ENCODE results near the gene MTA2. TPM values are rescaled to one million over a fixed set of nuclear protein-coding genes. Genes with fewer than 3 reads are reported as not detected.
"Not testable (repeated sequence)": the region's sequence is repeated elsewhere in the genome, so short reads cannot be mapped to it uniquely, and the experiment has no call there.

The MTA2 gene
- total RNA-seq, 2 donors from 2014 or later: 26.2 to 29.3 TPM

DNA sequence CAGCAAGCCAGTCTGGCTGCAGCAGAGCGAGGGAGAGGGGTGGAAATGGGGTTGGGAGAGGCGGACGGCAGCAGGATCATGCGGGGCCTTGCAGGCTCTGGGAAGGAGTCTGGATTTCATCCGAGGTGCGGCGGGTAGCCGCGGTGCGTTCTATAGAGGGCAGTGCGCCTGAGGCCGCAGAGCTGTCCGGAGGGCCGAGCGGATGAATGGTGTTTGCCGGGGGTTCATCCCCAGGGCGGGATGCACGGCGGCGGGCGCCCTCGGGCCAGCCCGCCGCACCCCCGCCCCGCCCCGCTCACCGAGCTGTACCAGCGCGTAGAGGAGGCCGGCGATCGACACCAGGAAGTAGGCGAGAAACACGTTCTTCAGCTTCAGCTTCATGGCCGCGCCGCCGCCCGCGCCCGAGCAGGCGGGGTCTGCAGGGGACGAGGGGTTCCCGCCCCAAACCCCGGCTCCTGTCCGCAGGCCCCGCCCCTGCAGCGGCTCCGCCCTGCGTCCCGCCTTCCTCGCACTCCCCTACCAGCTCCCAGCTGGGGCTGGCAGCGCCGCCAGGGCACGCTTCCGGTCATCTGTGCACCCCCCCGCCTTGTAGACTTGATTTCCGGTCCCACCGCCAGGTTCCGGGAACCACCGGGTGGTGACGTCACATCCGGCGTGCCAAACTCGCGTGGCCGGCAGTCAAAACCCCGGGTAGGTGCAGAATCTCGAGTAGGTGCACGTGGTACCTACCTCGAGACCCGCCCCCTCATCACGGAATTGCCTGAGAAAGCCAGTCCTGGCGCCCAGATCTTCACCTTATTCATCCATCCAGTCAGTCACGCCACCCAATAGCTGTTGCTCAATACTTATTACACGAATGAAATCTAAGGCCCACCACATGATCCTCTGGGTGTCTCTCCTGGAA lies 20.2 kb upstream of the MTA2 start, which contains the start of gene B3GAT3:
Gene B3GAT3 (minus strand): TSS at position 420 of the 904 bp plus-strand sequence. CDS start 39 bp downstream, at position 381.
- H3K27ac ChIP-seq: peak within 1 kb of the TSS; percentile 40 to 86 (median 80)
- peak; percentile 99 for DNase-seq
- intact Hi-C loops (cut with DNase I): no loop called here
- TF ChIP-seq, protein P1, sequence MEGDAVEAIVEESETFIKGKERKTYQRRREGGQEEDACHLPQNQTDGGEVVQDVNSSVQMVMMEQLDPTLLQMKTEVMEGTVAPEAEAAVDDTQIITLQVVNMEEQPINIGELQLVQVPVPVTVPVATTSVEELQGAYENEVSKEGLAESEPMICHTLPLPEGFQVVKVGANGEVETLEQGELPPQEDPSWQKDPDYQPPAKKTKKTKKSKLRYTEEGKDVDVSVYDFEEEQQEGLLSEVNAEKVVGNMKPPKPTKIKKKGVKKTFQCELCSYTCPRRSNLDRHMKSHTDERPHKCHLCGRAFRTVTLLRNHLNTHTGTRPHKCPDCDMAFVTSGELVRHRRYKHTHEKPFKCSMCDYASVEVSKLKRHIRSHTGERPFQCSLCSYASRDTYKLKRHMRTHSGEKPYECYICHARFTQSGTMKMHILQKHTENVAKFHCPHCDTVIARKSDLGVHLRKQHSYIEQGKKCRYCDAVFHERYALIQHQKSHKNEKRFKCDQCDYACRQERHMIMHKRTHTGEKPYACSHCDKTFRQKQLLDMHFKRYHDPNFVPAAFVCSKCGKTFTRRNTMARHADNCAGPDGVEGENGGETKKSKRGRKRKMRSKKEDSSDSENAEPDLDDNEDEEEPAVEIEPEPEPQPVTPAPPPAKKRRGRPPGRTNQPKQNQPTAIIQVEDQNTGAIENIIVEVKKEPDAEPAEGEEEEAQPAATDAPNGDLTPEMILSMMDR (IDR thresholded peaks at IDR 0.05): peak in 4 of 7 experiments; percentile 37 to 54 (median 52)
- TF ChIP-seq POLR2A (IDR thresholded peaks at IDR 0.05): peak; percentile 58 to 82 (median 72)
- no peaks in the 10 kb centered on the region for H3K27me3 ChIP-seq
- H3K4me1 ChIP-seq: peaks cover 19% of the 10 kb centered on the region
- WGBS, 2 donors: 0 to 1% methylated on average over 6 to 69 of the region's 77 CpGs
- H3K36me3 ChIP-seq (replicated peaks in 1 of 2; ENCODE audit: insufficient read depth in 1 of 2, low read depth in 2 of 2): peaks cover 15 to 23% of the 10 kb centered on the region in 2 donors
- peak within 1 kb of the TSS; percentile 54 to 64 for H3K4me3 ChIP-seq
- H3K9me3 ChIP-seq: no peaks in the 10 kb centered on the region
- peak; percentile 99 for ATAC-seq

DNA sequence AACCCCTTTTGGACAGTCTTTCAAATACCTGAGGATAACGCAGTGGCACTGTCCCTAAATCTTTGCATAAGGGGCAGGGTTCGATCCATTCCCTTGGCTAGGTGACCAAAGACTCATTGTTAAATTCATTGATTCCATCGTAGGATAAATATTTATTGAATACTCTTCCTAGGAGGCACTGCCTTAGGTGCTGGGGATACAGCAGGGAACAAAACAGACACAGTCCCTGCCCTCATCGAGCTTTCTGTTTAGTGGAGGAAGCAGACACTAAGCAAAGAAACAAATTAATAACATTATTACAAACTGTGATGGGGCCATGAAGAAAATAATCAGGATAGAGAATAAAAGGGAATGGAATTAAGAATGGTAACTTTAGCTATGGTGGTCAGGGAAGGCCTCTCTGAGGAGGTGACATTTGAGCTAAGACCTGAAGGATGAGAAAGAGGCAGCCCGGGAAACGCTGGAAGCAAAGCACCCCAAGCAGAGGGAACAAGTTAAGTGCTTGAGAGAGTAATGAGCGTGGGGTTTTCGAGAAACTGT lies 19.4 kb upstream of the MTA2 start:
- intact Hi-C loops (cut with DNase I): no loop called here
- H3K27ac ChIP-seq: peak overlapping the region; percentile 40 to 86 (median 80)
- peak overlapping the region; percentile 54 to 64 for H3K4me3 ChIP-seq
- no peaks in the 10 kb centered on the region for H3K27me3 ChIP-seq
- peaks cover 19% of the 10 kb centered on the region for H3K4me1 ChIP-seq
- peaks cover 9 to 15% of the 10 kb centered on the region in 2 donors for H3K36me3 ChIP-seq (replicated peaks in 1 of 2; ENCODE audit: insufficient read depth in 1 of 2, low read depth in 2 of 2)
- ATAC-seq (no peak), DNase-seq (no peak)
- WGBS, 2 donors: 16 to 25% methylated on average over 8 of the region's 8 CpGs
- TF ChIP-seq, protein P1 (IDR thresholded peaks at IDR 0.05): no peak
- no peak for TF ChIP-seq POLR2A (IDR thresholded peaks at IDR 0.05)
- H3K9me3 ChIP-seq: no peaks in the 10 kb centered on the region

DNA sequence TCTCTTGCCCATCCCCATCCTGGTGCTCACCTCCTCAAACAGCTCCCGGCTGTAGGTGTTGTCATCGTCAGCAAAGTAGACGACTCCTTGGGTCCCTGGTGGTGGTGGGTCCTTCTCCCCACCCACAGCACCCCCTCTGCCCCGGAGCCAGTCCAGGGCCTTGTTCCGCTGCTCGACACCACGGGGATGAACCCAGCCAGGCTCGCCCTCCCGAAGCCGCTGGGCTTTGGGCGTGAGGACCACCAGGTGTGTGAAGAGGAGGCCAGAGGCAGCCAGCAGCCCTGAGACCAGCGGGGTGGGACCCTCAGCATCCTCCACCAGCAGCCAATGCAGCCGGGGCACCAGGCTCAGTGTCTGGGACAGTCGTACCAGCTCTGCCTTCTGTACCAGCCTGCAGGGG lies 15.3 kb upstream of the MTA2 start:
- H3K27ac ChIP-seq; ATAC-seq; H3K27me3 ChIP-seq; H3K9me3 ChIP-seq; H3K36me3 ChIP-seq (replicated peaks in 1 of 2; ENCODE audit: insufficient read depth in 1 of 2, low read depth in 2 of 2); intact Hi-C loops (cut with DNase I); DNase-seq; H3K4me3 ChIP-seq: not testable (repeated sequence)
- 95% methylated on average over 14 of the region's 14 CpGs; no CpG with 5 or more reads in 1 of the 2 donors for WGBS, 2 donors
- peaks cover 24% of the 10 kb centered on the region for H3K4me1 ChIP-seq

DNA sequence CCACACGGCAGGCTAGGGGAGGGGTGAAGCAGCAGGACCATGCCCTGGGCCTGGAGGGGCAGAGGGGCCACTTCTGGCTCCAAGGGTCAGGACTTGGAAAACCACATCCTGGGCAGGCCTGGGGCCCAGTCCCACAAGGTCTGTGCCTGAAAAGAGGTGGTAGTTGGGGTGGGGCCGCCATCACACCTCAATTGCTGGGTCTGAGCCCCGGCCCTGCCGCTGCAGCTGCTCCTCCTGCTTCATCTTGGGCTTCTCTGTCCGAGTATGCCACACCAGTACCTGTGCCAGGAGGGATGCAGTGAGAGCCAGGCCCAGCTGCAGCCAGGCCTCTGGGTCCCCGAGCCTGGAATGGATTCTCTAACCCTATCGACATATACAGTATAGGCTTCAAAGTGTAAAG lies 13.9 kb upstream of the MTA2 start:
- intact Hi-C loops (cut with DNase I): no loop called here
- Histone ChIP-seq H3K36me3 (replicated peaks in 1 of 2; ENCODE audit: insufficient read depth in 1 of 2, low read depth in 2 of 2) (peaks cover 0 to 3% of the 10 kb centered on the region in 2 donors), H3K4me3 (no peak overlapping the region), H3K9me3 (no peaks in the 10 kb centered on the region), H3K27me3 (no peaks in the 10 kb centered on the region), H3K27ac (no peak overlapping the region), H3K4me1 (peaks cover 26% of the 10 kb centered on the region)
- TF ChIP-seq, protein P1 (IDR thresholded peaks at IDR 0.05): no peak
- no peak for TF ChIP-seq POLR2A (IDR thresholded peaks at IDR 0.05)
- ATAC-seq (no peak), DNase-seq (no peak)
- 73 to 89% methylated on average over 3 to 7 of the region's 7 CpGs for WGBS, 2 donors

DNA sequence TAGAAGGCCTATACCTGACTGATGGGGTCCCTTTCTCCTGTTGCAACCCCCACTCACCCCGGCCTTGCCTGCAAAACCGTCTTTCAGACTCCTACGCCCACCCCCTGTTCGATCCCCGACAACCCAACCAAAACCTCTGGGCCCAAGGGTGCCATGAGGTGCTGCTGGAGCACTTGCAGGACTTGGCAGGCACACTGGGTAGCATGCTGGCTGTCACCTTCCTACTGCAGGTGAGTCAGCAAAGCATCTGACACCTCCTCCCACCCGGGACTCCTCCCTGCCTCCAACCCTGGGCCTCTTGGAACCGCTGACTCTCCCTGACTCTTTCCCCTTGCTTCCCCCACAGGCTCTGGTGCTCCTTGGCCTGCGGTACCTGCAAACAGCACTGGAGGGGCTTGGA lies 12.6 kb upstream of the MTA2 start:
- intact Hi-C loops (cut with DNase I): no loop called here
- H3K4me3 ChIP-seq: no peak overlapping the region
- H3K27me3 ChIP-seq: no peaks in the 10 kb centered on the region
- ATAC-seq (no peak), DNase-seq (peak in 2 of 4 donors; percentile 22 to 65)
- H3K4me1 ChIP-seq: peaks cover 22% of the 10 kb centered on the region
- TF ChIP-seq POLR2A (IDR thresholded peaks at IDR 0.05): no peak
- TF ChIP-seq, protein P1 (IDR thresholded peaks at IDR 0.05): no peak
- H3K9me3 ChIP-seq: no peaks in the 10 kb centered on the region
- H3K36me3 ChIP-seq (replicated peaks in 1 of 2; ENCODE audit: insufficient read depth in 1 of 2, low read depth in 2 of 2): peaks cover 0 to 3% of the 10 kb centered on the region in 2 donors
- WGBS, 2 donors: 72% methylated on average over 7 to 8 of the region's 8 CpGs
- H3K27ac ChIP-seq: peak overlapping the region in 2 of 4 donors; percentile 11 to 94

All from body of pancreas (tissue), 4 donors.